Measurements from ENCODE around the gene STPG2.

DNA sequence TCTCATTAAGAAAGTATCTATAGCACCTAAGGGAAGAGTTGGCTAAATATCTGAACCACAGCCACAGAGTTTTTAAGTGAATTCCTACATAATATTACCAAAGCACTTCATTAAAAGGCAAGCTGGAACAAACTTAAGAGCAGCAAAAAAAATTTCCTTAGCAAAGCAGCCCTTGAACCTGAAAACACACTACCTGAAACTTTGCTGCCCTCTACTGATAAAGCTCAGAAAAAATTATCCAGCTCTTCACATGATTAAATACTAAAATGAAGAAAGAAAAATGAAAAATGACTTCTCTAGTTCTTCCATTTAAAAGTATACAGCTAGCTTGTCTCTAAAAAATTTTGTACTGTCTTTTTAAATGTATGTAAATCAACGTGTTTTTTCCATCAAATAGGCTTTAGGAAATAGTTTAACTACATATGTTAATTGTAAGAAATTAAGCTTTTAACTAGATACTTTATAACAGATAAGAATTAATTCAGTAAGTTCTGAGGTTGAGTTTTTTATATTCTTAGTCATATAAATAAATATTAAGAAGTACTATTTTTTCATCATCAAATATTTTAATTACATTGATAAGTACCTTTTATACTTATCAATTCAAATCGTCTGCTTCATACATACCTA, 156.1 kb downstream of the STPG2 start:
- TF ChIP-seq, protein P1, sequence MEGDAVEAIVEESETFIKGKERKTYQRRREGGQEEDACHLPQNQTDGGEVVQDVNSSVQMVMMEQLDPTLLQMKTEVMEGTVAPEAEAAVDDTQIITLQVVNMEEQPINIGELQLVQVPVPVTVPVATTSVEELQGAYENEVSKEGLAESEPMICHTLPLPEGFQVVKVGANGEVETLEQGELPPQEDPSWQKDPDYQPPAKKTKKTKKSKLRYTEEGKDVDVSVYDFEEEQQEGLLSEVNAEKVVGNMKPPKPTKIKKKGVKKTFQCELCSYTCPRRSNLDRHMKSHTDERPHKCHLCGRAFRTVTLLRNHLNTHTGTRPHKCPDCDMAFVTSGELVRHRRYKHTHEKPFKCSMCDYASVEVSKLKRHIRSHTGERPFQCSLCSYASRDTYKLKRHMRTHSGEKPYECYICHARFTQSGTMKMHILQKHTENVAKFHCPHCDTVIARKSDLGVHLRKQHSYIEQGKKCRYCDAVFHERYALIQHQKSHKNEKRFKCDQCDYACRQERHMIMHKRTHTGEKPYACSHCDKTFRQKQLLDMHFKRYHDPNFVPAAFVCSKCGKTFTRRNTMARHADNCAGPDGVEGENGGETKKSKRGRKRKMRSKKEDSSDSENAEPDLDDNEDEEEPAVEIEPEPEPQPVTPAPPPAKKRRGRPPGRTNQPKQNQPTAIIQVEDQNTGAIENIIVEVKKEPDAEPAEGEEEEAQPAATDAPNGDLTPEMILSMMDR (IDR thresholded peaks at IDR 0.05 in 8 of 11, conservative IDR thresholded peaks at IDR 0.05 in 3 of 11): no peak
- TF ChIP-seq POLR2A (IDR thresholded peaks at IDR 0.05) (no peak), POLR2AphosphoS5 (IDR thresholded peaks at IDR 0.05) (no peak)

All from spleen (tissue), 7 donors.